Vagina (tissue), 2 donors: ENCODE results near the gene PRKAR2B.

Source experiments
- POLR2A ChIP-seq, 2 donors: fragments of 450-650 bp; IDR thresholded peaks; one replicate each; pipeline ENCODE4 v1.6.1; 2017; ENCODE audit warnings: antibody characterized with exemption in 2 of 2, mild to moderate bottlenecking in 2 of 2, moderate library complexity in 2 of 2
- TF ChIP-seq, protein P1 (sequence below), 3 experiments: fragments of 450-650 bp in 2 of 3; fragments of 200-600 bp in 1 of 3; sonication (generic) in 1 of 3; IDR thresholded peaks; one replicate each; pipeline ENCODE4 v1.5.1; 2017 to 2019; ENCODE audit warnings: antibody characterized with exemption in 3 of 3, mild to moderate bottlenecking in 2 of 3, moderate library complexity in 2 of 3

- TF ChIP-seq, protein P1, sequence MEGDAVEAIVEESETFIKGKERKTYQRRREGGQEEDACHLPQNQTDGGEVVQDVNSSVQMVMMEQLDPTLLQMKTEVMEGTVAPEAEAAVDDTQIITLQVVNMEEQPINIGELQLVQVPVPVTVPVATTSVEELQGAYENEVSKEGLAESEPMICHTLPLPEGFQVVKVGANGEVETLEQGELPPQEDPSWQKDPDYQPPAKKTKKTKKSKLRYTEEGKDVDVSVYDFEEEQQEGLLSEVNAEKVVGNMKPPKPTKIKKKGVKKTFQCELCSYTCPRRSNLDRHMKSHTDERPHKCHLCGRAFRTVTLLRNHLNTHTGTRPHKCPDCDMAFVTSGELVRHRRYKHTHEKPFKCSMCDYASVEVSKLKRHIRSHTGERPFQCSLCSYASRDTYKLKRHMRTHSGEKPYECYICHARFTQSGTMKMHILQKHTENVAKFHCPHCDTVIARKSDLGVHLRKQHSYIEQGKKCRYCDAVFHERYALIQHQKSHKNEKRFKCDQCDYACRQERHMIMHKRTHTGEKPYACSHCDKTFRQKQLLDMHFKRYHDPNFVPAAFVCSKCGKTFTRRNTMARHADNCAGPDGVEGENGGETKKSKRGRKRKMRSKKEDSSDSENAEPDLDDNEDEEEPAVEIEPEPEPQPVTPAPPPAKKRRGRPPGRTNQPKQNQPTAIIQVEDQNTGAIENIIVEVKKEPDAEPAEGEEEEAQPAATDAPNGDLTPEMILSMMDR (IDR thresholded peaks at IDR 0.05) = no peak
- no peak for TF ChIP-seq POLR2A (IDR thresholded peaks at IDR 0.05)
Observed at GRCh38 chr7:107009846-107010203, 34.7 kb upstream of the PRKAR2B start.
